A673 (cell line): ENCODE results near the gene TMBIM6. TPM values are rescaled to one million over a fixed set of nuclear protein-coding genes. Genes with fewer than 3 reads are reported as not detected.

Experiments used
- BruUV-seq: library from RNA; stranded (reverse); fragments of 400-500 nt; replicated peaks from 2 replicates; lab custom pipeline; 2021; lab: Mats Ljungman, UMichigan
- CTCF ChIA-PET: fragments of 300-600 bp; sonication (Branson Sonifier 250); formaldehyde crosslinking; loops from one replicate; lab custom pipeline; 2022; ENCODE audit warnings: antibody characterized with exemption; lab: Charles Lee
- POLR2A ChIA-PET: fragments of 300-600 bp; sonication (Branson Sonifier 250); formaldehyde crosslinking; loops from one replicate; lab custom pipeline; 2022; ENCODE audit warnings: antibody characterized with exemption; ENCODE audit not compliant: low non-redundant PET; lab: Charles Lee
- DNase-seq: peaks from one replicate; pipeline ENCODE4 v3.0.0-alpha.2; 2015; ENCODE audit warnings: low spot score
- H3K27ac ChIP-seq: fragments of 200-600 bp; sonication (generic); 2 replicates; pipeline ENCODE4 v1.5.1; 2016; ENCODE audit warnings: mixed run types, low read depth, mild to moderate bottlenecking, mixed read lengths, antibody characterized with exemption, low read length; ENCODE audit not compliant: poor library complexity, severe bottlenecking
- H3K27me3 ChIP-seq: fragments of 200-600 bp; sonication (generic); replicated peaks from 2 replicates; pipeline ENCODE4 v1.6.1; 2017; ENCODE audit warnings: mixed run types, low read depth, mild to moderate bottlenecking, mixed read lengths, antibody characterized with exemption, low read length; ENCODE audit not compliant: insufficient read depth, poor library complexity
- H3K36me3 ChIP-seq: fragments of 200-600 bp; sonication (generic); 2 replicates; pipeline ENCODE4 v1.6.1; 2016; ENCODE audit warnings: mixed run types, mild to moderate bottlenecking, mixed read lengths, antibody characterized with exemption, low read length; ENCODE audit not compliant: insufficient read depth, poor library complexity, severe bottlenecking
- H3K4me1 ChIP-seq: fragments of 200-600 bp; sonication (generic); 2 replicates; pipeline ENCODE4 v1.6.1; 2017; ENCODE audit warnings: mixed run types, mild to moderate bottlenecking, mixed read lengths, antibody characterized with exemption, low read length; ENCODE audit not compliant: insufficient read depth, poor library complexity, severe bottlenecking
- H3K4me3 ChIP-seq: fragments of 200-600 bp; sonication (generic); 2 replicates; pipeline ENCODE4 v1.5.1; 2016; ENCODE audit warnings: low read depth, mixed run types, mild to moderate bottlenecking, mixed read lengths, low read length; ENCODE audit not compliant: poor library complexity, severe bottlenecking
- H3K9me3 ChIP-seq: fragments of 200-600 bp; sonication (generic); 2 replicates; pipeline ENCODE4 v1.6.1; 2016; ENCODE audit warnings: mixed run types, low read depth, mild to moderate bottlenecking, mixed read lengths, antibody characterized with exemption, low read length; ENCODE audit not compliant: poor library complexity, severe bottlenecking
- CTCF ChIP-seq: fragments of 300-800, 200-600 bp; sonication (generic); conservative IDR thresholded peaks from 2 replicates; pipeline ENCODE4 v1.5.1; 2017; ENCODE audit warnings: low read depth, mild to moderate bottlenecking, antibody characterized with exemption, low read length, moderate library complexity, mixed read lengths
- EZH2 ChIP-seq: fragments of 200-600 bp; sonication (generic); IDR thresholded peaks from 2 replicates; pipeline ENCODE4 v1.6.1; 2017; ENCODE audit warnings: borderline replicate concordance, low read depth, mild to moderate bottlenecking, mixed read lengths, antibody characterized with exemption, low read length; ENCODE audit not compliant: poor library complexity, severe bottlenecking
- intact Hi-C: fragments of 100-400 bp; cut with micrococcal nuclease; formaldehyde crosslinking; loops from one replicate; pipeline ENCODE4 v1.10.0; 2022; ENCODE audit not compliant: unreplicated experiment
- total RNA-seq: library from RNA; stranded (reverse); gene quantifications from 2 replicates; pipeline ENCODE4 v1.2.3, GENCODE V29; 2021

TMBIM6 gene
- total RNA-seq, 1 experiment from 2014 or later = 454 TPM

GRCh38 chr12:49783917-49784676 is 42.7 kb downstream of the TMBIM6 start:
- POLR2A ChIA-PET = no interaction called here
- H3K27me3 ChIP-seq = no peaks in the 10 kb centered on the region
- no peak overlapping the region for H3K27ac ChIP-seq
- no peaks in the 10 kb centered on the region for H3K36me3 ChIP-seq
- H3K4me1 ChIP-seq = no peaks in the 10 kb centered on the region
- CTCF ChIA-PET = no interaction called here
- TF ChIP-seq CTCF = no peak
- no peak for TF ChIP-seq EZH2
- intact Hi-C loops = no loop called here
- H3K9me3 ChIP-seq = no peaks in the 10 kb centered on the region
- H3K4me3 ChIP-seq = no peak overlapping the region
- BruUV-seq = no TSS peak
- no peak for DNase-seq

- Histone ChIP-seq H3K9me3 (no peaks in the 10 kb centered on the region), H3K4me1 (no peaks in the 10 kb centered on the region), H3K27ac (no peak overlapping the region), H3K4me3 (no peak overlapping the region), H3K27me3 (no peaks in the 10 kb centered on the region), H3K36me3 (no peaks in the 10 kb centered on the region)
- ChIA-PET CTCF (no interaction called here), POLR2A (no interaction called here)
- no TSS peak for BruUV-seq
- no peak for DNase-seq
- intact Hi-C loops = no loop called here
- TF ChIP-seq EZH2 (no peak), CTCF (no peak)
Observed at GRCh38 chr12:49784756-49785409, 43.5 kb downstream of the TMBIM6 start.

- CTCF ChIA-PET = no interaction called here
- BruUV-seq = no TSS peak
- Histone ChIP-seq H3K27me3 (no peaks in the 10 kb centered on the region), H3K4me1 (no peaks in the 10 kb centered on the region), H3K36me3 (no peaks in the 10 kb centered on the region), H3K9me3 (no peaks in the 10 kb centered on the region), H3K4me3 (no peak overlapping the region), H3K27ac (no peak overlapping the region)
- POLR2A ChIA-PET = no interaction called here
- no peak for TF ChIP-seq CTCF
- no peak for TF ChIP-seq EZH2
- no peak for DNase-seq
- intact Hi-C loops = no loop called here
Observed at GRCh38 chr12:49787672-49788071, 46.3 kb downstream of the TMBIM6 start.
